DMS153 treated with DMSO at 0.1 percent for 48 hours (cell line): Measurements from ENCODE around the gene ETFDH.
A peak's percentile ranks its signal among the peaks of the same experiment; 100 is the strongest.
"Not testable (repeated sequence)": the region's sequence is repeated elsewhere in the genome, so short reads cannot be mapped to it uniquely, and the experiment has no call there.

ENCODE experiments used
- DNase-seq: peaks from one replicate; lab custom pipeline; 2025; ENCODE audit not compliant: unreplicated experiment; lab: John Stamatoyannopoulos, UW

Gene ETFDH

DNA sequence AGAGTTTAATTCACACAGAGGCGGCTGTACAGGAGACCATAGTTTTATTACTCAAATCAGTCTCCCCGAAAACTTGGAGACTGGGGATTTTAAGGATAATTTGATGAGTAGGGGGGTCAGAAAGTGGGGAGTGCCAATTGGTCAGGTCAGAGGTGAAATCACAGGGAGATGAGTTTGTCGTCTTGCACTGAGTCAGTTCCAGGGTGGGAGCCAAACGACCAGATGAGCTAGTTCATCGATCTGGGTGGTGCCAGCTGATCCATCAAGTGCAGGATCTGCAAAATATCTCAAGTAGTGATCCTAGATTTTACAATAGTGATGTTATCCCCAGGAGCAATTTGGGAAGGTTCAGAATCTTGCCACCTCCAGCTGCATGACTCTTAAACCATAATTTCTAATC lies 4.0 kb downstream of the ETFDH start:
- DNase-seq: no peak

DNA sequence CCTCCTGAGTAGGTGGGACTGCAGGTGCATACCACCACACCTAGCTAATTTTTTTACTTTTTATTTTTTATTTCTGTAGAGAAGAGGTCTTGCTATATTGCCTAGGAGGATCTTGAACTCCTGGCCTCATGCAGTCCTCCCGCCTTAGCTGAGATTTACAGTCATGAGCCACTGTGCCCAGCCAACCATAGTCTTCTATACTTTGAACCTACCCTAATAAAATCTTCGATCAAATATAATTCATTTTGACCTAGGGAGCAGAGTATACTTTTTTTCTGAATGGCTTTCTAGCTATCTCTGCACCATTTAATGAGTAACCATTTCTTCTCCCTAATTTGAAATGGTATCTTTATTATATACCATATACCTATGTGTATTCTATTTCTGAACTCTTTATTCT lies 6.7 kb downstream of the ETFDH start:
- no peak for DNase-seq

DNA sequence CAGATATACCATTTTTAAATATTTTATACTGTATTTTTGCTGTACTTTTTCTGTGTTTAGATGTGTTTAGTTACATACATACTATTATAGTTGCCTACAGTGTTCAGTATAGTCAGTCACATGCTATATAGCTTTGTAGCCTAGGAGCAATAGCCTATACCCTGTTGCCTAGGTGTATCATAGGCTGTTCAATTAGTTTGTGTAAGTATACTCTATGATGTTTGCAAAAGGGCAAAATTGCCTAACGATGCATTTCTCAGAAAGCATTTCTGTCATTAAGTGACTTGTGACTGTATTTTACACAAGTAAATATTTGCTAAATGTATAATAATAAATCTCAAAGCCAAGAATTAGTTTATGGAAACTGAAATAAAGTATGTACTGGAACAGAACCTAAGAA lies 9.5 kb downstream of the ETFDH start:
- DNase-seq: no peak

DNA sequence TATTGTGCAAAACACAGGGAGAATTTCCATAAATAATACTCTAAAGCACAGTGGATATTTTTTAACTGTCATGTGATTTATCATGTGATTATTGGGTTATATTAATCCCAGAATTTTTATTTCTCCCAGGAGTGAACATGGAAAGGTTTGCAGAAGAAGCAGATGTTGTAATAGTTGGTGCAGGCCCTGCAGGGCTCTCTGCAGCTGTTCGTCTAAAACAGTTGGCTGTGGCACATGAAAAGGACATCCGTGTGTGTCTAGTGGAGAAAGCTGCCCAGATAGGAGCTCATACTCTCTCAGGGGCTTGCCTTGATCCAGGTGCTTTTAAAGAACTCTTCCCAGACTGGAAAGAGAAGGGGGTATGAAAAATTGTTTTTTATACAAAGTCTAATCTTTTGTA lies 10.0 kb downstream of the ETFDH start:
- DNase-seq: no peak

DNA sequence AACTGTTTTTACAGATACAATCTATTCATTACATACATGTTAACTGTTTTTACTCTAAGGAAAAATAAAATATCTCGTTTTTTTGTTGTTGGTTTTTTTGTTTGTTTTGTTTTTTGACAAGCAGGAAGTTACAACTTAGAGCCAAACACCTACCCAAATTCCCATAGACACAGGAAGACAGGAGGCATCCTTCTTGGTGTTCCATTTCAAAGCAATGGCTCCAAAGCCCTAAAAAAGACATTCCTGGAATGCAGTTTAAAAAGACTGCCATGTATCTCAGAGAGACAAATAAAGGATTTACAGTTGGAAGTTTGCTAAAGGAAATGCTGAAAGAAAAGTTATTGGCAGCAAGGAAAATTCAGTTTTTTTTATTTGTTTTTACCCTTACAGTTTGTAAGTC lies 16.7 kb downstream of the ETFDH start:
- no peak for DNase-seq

DNA sequence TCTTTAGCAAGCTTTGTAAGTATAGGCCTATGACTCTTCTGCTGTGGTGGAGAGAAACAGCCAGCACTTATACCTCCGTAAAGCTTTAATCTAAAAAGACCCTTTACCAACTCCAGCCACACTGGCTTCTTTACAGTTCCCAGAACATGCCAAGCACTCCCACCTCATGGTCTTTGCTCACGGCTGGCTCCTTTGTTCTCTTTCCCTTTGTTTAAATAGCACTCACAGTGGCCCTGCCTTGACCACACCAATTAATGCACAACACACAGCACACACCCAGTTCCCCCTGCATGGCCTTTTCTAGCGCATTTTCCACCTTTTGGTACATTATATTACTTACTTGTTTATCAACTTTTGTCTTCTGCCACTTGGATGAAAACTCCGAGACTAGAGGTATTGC lies 32.2 kb downstream of the ETFDH start:
- DNase-seq: no peak

DNA sequence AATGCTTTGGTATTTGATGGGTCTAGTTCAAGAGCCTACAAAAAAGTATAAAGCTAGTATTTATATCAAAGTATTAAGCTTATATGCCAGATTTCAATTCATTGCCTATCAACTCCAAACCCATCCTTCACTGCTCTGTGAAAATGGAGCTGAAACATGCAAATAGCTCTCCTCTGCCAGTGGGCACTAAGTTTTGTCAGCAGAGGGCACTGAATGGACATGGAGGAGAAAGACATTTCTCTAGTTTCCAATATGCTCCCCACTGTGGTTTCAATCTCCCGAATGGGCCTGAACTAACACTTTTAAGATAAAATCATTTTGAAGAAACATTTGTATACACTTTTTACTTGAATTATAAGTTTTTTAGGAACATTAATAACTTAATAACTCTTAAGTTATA lies 38.7 kb downstream of the ETFDH start:
- DNase-seq: no peak

DNA sequence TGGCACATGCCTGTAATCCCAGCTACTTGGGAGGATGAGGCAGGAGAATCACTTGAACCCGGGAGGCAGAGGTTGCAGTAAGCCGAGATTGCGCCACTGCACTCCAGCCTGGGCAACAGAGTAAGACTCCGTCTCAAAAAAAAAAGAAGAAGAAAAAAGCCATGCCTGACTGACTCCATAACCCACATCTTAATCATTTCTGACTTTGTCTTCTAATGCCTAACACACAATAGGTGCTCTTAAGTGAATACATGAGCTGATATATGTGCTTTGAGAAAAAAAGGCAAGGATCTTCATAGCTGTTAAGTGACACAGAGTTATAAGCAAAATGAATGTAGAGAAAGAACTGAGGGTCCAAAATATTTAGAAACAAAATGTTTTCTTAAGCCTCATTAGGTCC lies 40.5 kb downstream of the ETFDH start:
- DNase-seq: not testable (repeated sequence)

DNA sequence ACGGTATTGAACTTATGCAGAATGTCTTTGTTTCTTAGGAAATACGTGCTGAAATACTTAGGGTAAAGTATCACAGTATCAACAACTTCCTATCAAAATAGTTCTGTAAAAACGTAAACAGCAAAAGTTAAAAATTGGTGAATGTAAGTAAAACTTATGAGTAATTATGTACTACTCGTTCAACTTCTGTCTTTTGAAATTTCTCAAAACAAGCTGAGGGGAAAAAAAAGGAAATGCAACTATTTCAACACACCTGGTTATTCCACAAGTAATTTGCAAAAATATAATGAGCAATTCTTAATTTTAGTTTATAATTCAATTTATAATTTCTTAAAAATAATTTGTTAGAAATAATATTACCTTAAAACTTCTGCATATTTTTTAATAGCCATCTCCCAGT lies 42.8 kb downstream of the ETFDH start:
- DNase-seq: no peak

DNA sequence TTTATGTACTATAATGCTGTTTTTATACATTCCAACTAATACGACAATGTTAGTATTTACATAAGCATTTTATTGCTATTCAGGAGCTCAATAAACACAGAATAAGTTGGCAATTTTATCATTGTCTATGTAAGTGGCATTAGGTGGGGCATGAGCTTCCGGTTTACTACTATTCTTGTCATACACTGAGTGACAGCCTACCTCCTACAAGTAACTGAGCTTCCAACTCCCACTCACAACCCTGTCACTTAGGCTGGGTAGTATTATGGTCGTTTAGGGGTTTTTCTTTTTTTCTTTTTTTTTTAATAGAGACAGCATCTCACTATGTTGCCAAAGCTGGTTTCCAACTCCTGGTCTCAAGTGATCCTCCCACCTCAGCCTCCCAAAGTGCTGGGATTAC lies 43.7 kb downstream of the ETFDH start:
- no peak for DNase-seq

DNA sequence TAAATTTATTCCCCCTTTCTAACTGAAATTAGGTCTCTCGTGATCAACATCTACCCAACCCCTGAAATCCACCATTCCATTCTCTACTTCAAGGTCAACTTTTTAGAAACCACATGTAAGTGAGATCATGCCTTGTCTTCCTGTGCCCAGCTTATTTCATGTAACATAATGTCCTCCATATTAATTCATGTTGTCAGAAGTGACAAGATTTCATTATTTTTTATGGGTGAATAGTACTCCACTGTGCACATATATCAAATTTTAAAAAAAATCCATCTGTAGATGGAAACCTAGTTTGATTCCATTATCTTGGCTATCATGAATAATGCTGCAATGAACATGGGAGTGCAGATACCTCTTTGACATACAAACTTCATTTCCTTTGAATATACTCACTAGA lies 49.6 kb downstream of the ETFDH start:
- DNase-seq: no peak

DNA sequence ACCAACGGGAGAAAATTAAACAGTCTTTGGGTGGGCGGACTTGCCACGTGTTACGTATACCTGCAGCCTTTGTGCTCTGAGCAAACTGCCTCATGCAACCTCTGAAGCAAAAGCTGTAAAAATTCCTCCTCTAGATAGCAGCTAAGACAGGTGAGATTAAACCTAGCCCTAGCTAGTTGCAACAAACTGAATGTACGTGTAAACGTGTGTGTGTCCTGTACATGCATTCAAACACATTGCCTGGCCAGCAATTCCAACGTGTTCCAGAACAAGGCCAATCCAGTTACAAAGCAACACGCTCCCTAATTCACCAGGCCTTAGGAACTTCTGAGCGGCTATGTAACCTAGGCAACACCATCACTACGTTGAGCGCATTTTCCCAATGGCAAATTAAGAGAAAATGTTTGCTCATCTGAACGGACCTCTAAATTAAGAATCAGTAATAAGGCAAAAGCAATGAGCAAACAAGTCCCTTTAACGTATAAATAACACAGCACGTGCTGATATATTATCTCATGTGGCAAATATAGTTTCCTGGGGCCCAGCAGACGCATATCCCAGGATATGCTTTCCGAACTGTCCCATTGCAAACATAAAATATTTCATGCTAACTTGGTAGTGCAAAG lies 50.3 kb downstream of the ETFDH start:
- no peak for DNase-seq

DNA sequence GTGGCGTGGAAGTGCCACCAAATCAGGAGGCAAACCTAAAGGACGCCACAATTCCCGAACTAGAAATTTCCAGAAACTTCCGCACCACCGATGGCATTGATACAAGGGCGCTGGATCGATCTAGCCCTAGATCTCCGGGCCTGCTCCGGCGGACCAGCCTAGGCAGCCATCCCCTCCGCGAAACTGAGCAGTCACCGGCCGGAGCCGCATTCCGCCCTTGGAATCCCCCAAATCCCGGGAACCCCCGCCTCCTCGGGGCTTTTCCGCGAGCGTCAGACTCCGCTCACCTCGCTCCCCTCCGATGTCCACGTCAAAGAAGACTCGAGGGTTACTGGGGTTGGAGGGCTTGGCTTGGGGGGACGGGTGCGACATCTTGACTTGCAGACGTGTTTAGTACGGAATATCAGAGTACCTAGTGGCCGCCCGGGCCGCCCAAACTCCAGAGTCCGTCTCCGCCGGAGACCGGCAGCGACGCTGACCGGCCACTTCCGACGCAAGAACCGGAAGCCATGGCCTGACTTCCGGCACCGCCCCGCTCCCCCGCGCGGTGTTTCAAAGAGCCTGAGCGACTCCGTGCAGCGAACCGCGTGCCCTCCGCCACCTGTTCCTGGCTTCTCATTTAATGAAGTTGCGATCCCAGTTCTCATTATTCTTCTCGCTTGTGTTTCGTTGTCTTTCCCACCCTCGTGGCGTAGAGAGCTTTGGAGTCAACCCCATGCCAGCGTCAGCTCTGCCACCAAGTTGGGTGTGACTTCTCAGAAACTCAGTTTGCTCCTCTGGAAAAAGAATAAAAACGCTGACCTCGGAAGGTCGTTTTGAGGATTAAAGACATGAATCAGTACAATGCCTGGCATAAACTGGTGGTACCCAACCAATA lies 51.1 kb downstream of the ETFDH start, which contains the start of gene PPID:
TSS of gene PPID (minus strand) at position 480 of the 877 bp plus-strand sequence. CDS start at position 372, 108 bp downstream.
- peak; percentile 53 for DNase-seq

DNA sequence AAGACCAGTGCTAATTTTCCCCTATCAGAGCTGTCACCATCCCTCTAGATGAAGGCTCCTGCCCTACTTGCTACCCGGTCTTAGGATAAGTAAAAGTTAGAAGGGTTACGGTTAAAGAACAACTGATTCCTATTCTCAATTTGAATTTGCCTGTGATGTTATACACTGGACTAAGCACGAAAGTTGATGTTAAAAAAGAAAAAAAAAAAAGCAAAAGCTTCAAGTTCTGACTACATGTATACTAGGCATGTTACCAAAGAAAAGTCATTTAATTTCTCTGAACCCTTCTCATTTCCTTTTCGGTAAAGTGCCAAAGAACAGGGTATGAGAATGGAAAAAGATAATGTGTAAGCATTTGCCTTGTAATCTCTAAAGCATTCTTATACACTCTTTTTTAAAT lies 52.5 kb downstream of the ETFDH start:
- DNase-seq: no peak

DNA sequence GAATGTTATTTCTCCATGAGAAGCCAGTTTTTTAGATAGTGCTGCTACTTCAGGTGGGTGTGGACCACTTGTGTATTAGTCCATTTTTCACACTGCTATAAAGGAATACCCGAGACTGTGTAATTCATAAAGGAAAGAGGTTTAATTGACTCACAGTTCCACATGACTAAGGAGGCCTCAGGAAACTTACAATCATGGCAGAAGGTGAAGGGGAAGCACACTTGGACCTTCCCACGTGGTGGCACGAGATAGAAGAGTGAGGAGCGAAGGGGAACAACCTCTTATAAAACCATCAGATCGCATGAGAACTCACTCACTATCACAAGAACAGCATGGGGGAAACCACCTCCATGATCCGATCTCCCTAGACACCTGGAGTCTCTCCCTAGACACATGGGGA lies 54.5 kb downstream of the ETFDH start:
- no peak for DNase-seq

DNA sequence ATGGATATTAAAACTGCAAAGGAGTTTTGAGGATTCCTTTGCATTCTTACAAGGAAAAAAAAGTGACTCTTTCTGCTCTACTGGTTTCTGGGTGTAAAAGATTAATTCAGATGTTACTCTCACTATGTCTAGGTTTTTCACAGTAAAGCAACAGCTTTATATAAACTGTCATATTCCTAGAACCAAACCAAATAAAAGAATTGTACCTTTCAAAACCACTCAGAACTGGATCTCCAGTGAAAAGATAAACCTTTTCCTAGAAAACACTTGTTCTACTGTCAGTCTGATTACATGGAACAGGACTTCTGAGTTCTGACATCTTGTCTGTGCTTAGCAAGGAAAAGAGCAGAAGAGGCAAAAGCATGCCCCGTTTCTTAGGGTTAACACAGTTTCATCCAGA lies 56.1 kb downstream of the ETFDH start:
- DNase-seq: no peak

DNA sequence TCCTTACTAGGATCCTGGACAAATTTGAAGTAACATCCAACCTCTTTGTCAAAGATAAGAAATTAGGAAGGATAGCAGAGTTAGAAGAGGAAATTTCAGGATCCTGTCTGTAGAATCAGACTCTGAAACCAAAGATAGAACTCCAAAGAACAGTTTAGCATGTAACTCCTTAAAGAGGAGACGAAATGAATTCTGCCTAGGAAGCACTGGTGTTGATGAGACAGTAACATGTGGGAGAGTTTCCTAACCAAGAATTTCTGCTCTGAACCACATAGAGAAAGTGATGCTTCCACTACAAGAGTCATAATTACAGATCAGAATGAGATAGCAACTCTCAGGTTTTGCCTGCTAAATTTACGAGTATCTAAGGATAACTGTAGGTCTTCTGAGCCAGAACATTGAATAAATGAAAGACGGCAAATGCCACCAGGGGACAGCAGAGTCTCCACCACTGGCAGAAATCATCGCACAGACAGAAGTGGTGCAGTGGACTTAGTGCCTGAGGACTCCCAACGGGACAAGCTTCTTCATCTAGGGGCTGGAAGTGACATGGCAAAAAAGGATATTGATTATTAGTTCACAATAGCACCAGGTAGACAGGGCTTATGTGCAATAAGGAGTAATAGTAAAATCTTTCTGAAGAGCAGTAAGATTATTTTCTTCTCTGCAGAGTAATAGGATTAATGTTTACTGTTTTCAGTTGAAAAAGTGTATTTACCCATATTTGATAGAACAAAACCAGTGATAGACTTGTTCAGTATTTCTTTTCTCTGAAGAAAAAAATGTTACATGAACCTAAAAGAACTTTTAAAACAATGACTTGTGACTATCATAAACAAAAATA lies 57.8 kb downstream of the ETFDH start:
- DNase-seq: peak; percentile 23

DNA sequence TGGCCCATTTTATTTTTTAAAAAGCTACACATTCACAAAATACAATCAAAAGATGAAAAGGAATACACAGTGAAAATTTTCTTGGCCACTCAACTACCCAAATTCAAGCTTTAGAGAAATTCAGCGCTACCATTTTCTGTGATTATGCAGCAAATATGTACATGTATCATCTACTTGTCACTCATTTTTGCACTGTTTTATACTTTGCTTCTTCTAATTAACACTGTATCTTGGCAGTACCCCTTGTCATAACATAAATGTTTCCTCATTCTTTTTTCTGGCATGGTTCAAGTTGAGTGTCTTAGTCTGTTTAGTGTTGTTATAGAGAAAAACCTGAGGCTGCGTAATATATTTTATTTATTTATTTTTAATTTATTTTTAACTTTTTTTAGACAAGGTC lies 66.8 kb downstream of the ETFDH start:
- no peak for DNase-seq

DNA sequence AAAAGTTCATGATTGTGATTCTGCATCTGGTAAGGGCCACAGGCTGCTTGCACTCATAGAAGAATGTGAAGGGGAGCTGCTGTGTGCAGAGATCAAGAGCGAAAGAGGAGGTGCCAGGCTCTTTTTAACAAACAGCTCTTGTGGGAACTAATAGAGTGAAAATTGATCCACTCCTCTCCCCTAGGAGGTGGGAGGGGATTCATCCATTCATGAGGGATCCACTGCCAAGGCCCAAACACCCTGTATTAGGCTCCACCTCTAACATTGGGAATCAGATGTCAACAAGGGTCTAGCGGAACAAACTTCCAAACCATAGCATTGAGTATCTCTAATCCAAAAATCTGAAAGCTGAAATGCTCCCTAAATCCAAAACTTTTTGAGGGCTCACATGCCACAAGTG lies 67.5 kb downstream of the ETFDH start:
- no peak for DNase-seq

DNA sequence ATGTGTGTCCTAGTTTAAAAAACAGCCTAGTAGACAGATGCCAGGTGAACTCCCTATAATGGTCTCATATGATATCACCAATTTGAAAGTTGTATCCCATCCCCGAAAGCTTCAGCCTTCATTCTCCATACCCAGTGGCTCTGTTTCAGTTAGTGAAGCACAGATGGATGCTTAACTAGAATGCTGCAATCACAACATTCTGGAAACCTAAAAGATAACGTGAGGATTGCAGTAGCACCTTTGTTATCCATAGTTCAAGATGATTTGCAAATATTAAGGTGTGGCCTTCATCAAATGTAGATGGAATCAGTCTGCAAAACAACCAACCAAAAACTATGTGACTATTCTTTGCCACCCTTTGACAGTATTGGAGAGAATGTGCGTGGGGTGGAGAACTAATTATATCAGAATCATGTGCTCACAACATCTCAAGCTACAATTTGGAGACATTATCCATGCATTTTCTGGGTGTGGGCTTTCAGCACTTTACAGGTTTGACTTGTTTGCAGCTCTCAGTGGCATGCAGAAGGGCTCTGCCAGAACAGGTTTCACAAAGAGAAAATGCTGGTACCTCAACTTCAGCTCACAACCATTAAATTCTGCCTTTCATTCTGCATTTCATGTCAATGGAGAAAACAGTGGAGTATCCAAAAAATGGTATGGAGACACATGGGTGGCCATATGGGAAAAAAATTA lies 69.4 kb downstream of the ETFDH start:
- no peak for DNase-seq

DNA sequence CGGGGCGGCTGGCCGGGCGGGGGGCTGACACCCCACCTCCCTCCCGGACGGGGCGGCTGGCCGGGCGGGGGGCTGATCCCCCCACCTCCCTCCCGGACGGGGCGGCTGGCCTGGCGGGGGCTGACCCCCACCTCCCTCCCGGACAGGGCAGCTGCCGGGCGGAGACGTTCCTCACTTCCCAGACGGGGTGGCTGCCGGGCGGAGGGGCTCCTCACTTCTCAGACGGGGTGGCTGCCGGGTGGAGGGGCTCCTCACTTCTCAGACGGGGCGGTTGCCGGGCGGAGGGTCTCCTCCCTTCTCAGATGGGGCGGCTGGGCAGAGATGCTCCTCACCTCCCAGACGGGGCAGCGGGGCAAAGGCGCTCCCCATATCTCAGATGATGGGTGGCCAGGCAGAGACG lies 74.4 kb downstream of the ETFDH start:
- not testable (repeated sequence) for DNase-seq
